Naive thymus-derived CD8-positive, alpha-beta T cell (primary cell): ENCODE measurements around the gene CTSZ. TPM values are rescaled to one million over a fixed set of nuclear protein-coding genes. Genes with fewer than 3 reads are reported as not detected.
A peak's percentile ranks its signal among the peaks of the same experiment; 100 is the strongest.

ENCODE experiments used
- ATAC-seq, 2 donors: fragments of 150-1000 bp; cut with Tn5 transposase in 1 of 2; sonication (Bioruptor Pico), chemical (Tn5 transposase) in 1 of 2; 1 replicate in 1 of 2; 2 replicates in 1 of 2; pipeline ENCODE4 v1.10.0; 2021; ENCODE audit warnings: mild to moderate bottlenecking in 2 of 2, moderate library complexity in 2 of 2
- POLR2A ChIA-PET: fragments of 350-600 bp; sonication (Branson Sonifier 250); formaldehyde crosslinking; loops from one replicate; lab custom pipeline; 2021; ENCODE audit warnings: antibody characterized with exemption; lab: Charles Lee
- DNase-seq, 10 donors: peaks; one replicate each; pipeline versions ENCODE4 v3.0.0 to v3.0.0-alpha.2; 2020 to 2022
- H3K27ac Mint-ChIP-seq, 10 donors: one replicate each; pipeline ENCODE4 v1.8.0; 2020 to 2022; ENCODE audit warnings: mild to moderate bottlenecking in 10 of 10, mixed read lengths in 10 of 10, moderate library complexity in 4 of 10, inconsistent platforms in 1 of 10
- H3K27me3 Mint-ChIP-seq, 5 donors: one replicate each; pipeline ENCODE4 v1.8.0; 2021 to 2022; ENCODE audit warnings: mixed read lengths in 5 of 5
- H3K36me3 Mint-ChIP-seq, 3 donors: one replicate each; pipeline ENCODE4 v1.8.0; 2020 to 2022; ENCODE audit warnings: mixed read lengths in 3 of 3, mild to moderate bottlenecking in 2 of 3, inconsistent platforms in 1 of 3
- H3K4me1 Mint-ChIP-seq, 4 donors: one replicate each; pipeline ENCODE4 v1.8.0; 2021 to 2022; ENCODE audit warnings: mixed read lengths in 4 of 4
- H3K4me3 Mint-ChIP-seq, 10 donors: one replicate each; pipeline ENCODE4 v1.8.0; 2020 to 2022; ENCODE audit warnings: mild to moderate bottlenecking in 10 of 10, mixed read lengths in 10 of 10, moderate library complexity in 6 of 10, inconsistent platforms in 1 of 10
- H3K9me3 Mint-ChIP-seq, 9 donors: one replicate each; pipeline ENCODE4 v1.8.0; 2020 to 2022; ENCODE audit warnings: mixed read lengths in 9 of 9, mild to moderate bottlenecking in 3 of 9, inconsistent platforms in 1 of 9, moderate library complexity in 1 of 9
- polyA plus RNA-seq, 3 donors: library from polyadenylated mRNA; unstranded; fragments of 300-500 nt; fragmentation: Illumina TruSeq; gene quantifications; one replicate each; pipeline ENCODE4 v1.2.3, GENCODE V29; 2021
- total RNA-seq, 8 experiments: library from RNA in 2 of 8; stranded (reverse) in 2 of 8; gene quantifications; one replicate each; pipeline ENCODE4 v1.2.3 and lab custom pipeline; 2021 to 2026

CTSZ gene
- total and polyA plus RNA-seq, 5 experiments from 2014 or later, result 0.60 to 19.1 (median 2.9) TPM

GRCh38 chr20:58993332-58994248 is 13.5 kb downstream of the CTSZ start:
- Mint-ChIP-seq H3K9me3 (no peaks in the 10 kb centered on the region), H3K4me1 (peaks cover 0 to 16% (median 3%) of the 10 kb centered on the region in 4 donors), H3K27ac (peak overlapping the region in 7 of 10 donors; percentile 19 to 69 (median 52)), H3K4me3 (no peak overlapping the region), H3K36me3 (peaks cover 0 to 90% (median 30%) of the 10 kb centered on the region in 3 donors), H3K27me3 (no peaks in the 10 kb centered on the region)
- no peak for DNase-seq
- ATAC-seq, result no peak
- POLR2A ChIA-PET, result interaction anchor here (1.2 kb wide), 1 partner anchor 39 kb away, joined by 5 read pairs; the partner anchor contains the start of gene ATP5F1E

- POLR2A ChIA-PET, result interaction anchor here (0.7 to 1.2 kb wide), 2 partner anchors 11 to 39 kb away, joined by 5 to 6 read pairs; partner anchors contain the start of gene ATP5F1E
- Mint-ChIP-seq H3K4me3 (no peak overlapping the region), H3K9me3 (no peaks in the 10 kb centered on the region), H3K27me3 (no peaks in the 10 kb centered on the region), H3K4me1 (peaks cover 0 to 18% (median 4%) of the 10 kb centered on the region in 4 donors), H3K27ac (peak overlapping the region in 3 of 10 donors; percentile 5 to 76 (median 51)), H3K36me3 (peaks cover 0 to 97% (median 31%) of the 10 kb centered on the region in 3 donors)
- ATAC-seq (no peak), DNase-seq (no peak)
Observed at GRCh38 chr20:58992911-58993310, 14.1 kb downstream of the CTSZ start.

GRCh38 chr20:58991715-58992114 is 15.3 kb downstream of the CTSZ start:
- POLR2A ChIA-PET, result no interaction called here
- H3K4me1 Mint-ChIP-seq, result peaks cover 0 to 18% (median 5%) of the 10 kb centered on the region in 4 donors
- no peak for ATAC-seq
- no peaks in the 10 kb centered on the region for H3K9me3 Mint-ChIP-seq
- H3K27ac Mint-ChIP-seq, result peak overlapping the region in 1 of 10 donors; percentile 67
- DNase-seq, result no peak
- H3K4me3 Mint-ChIP-seq, result no peak overlapping the region
- no peaks in the 10 kb centered on the region for H3K27me3 Mint-ChIP-seq
- H3K36me3 Mint-ChIP-seq, result peaks cover 0 to 98% (median 31%) of the 10 kb centered on the region in 3 donors

GRCh38 chr20:58990651-58991445 is 16.2 kb downstream of the CTSZ start:
- Mint-ChIP-seq H3K27me3 (no peaks in the 10 kb centered on the region), H3K36me3 (peaks cover 0 to 97% (median 31%) of the 10 kb centered on the region in 3 donors), H3K27ac (peak overlapping the region in 4 of 10 donors; percentile 4 to 80 (median 26)), H3K4me1 (peaks cover 0 to 21% (median 6%) of the 10 kb centered on the region in 4 donors), H3K4me3 (no peak overlapping the region), H3K9me3 (no peaks in the 10 kb centered on the region)
- ATAC-seq (no peak), DNase-seq (no peak)
- POLR2A ChIA-PET, result interaction anchor here (0.7 kb wide), 1 partner anchor 102 kb away, joined by 3 read pairs; no protein-coding TSS in a partner anchor

- peaks cover 0 to 84% (median 25%) of the 10 kb centered on the region in 3 donors for H3K36me3 Mint-ChIP-seq
- ATAC-seq (no peak), DNase-seq (no peak)
- peaks cover 7 to 26% (median 15%) of the 10 kb centered on the region in 4 donors for H3K4me1 Mint-ChIP-seq
- POLR2A ChIA-PET, result interaction anchor here (0.5 kb wide), 1 partner anchor 100 kb away, joined by 3 read pairs; no protein-coding TSS in a partner anchor
- H3K9me3 Mint-ChIP-seq, result no peaks in the 10 kb centered on the region
- no peaks in the 10 kb centered on the region for H3K27me3 Mint-ChIP-seq
- H3K4me3 Mint-ChIP-seq, result no peak overlapping the region
- peak overlapping the region in 2 of 10 donors; percentile 20 to 41 for H3K27ac Mint-ChIP-seq
Observed at GRCh38 chr20:58989196-58989595, 17.9 kb downstream of the CTSZ start.

- ATAC-seq (no peak), DNase-seq (no peak)
- POLR2A ChIA-PET, result interaction anchor here (0.5 kb wide), 1 partner anchor 99 kb away, joined by 3 read pairs; no protein-coding TSS in a partner anchor
- no peak overlapping the region for H3K4me3 Mint-ChIP-seq
- no peaks in the 10 kb centered on the region for H3K27me3 Mint-ChIP-seq
- H3K36me3 Mint-ChIP-seq, result peaks cover 0 to 77% (median 20%) of the 10 kb centered on the region in 3 donors
- H3K4me1 Mint-ChIP-seq, result peaks cover 13 to 27% (median 20%) of the 10 kb centered on the region in 4 donors
- no peaks in the 10 kb centered on the region for H3K9me3 Mint-ChIP-seq
- H3K27ac Mint-ChIP-seq, result peak overlapping the region in 1 of 10 donors; percentile 27
Observed at GRCh38 chr20:58988565-58988882, 18.5 kb downstream of the CTSZ start.

- DNase-seq (no peak), ATAC-seq (no peak)
- Mint-ChIP-seq H3K4me1 (peaks cover 15 to 30% (median 22%) of the 10 kb centered on the region in 4 donors), H3K36me3 (peaks cover 0 to 72% (median 20%) of the 10 kb centered on the region in 3 donors), H3K27me3 (no peaks in the 10 kb centered on the region), H3K4me3 (no peak overlapping the region), H3K27ac (peak overlapping the region in 3 of 10 donors; percentile 37 to 47 (median 40)), H3K9me3 (no peaks in the 10 kb centered on the region)
- POLR2A ChIA-PET, result no interaction called here
Observed at GRCh38 chr20:58987790-58988564, 19.1 kb downstream of the CTSZ start.

GRCh38 chr20:58986968-58987517 is 20.0 kb downstream of the CTSZ start:
- DNase-seq (no peak), ATAC-seq (no peak)
- no peak overlapping the region for H3K4me3 Mint-ChIP-seq
- H3K27me3 Mint-ChIP-seq, result no peaks in the 10 kb centered on the region
- peaks cover 23 to 39% (median 31%) of the 10 kb centered on the region in 4 donors for H3K4me1 Mint-ChIP-seq
- POLR2A ChIA-PET, result no interaction called here
- H3K9me3 Mint-ChIP-seq, result no peaks in the 10 kb centered on the region
- peak overlapping the region in 8 of 10 donors; percentile 2 to 75 (median 27) for H3K27ac Mint-ChIP-seq
- H3K36me3 Mint-ChIP-seq, result peaks cover 0 to 63% (median 17%) of the 10 kb centered on the region in 3 donors

GRCh38 chr20:58986286-58986967 is 20.6 kb downstream of the CTSZ start:
- Mint-ChIP-seq H3K27me3 (peaks cover 0 to 1% (median 0%) of the 10 kb centered on the region in 5 donors), H3K4me1 (peaks cover 25 to 42% (median 32%) of the 10 kb centered on the region in 4 donors), H3K36me3 (peaks cover 0 to 57% (median 13%) of the 10 kb centered on the region in 3 donors), H3K9me3 (no peaks in the 10 kb centered on the region), H3K27ac (peak overlapping the region in 6 of 10 donors; percentile 8 to 72 (median 32)), H3K4me3 (no peak overlapping the region)
- ATAC-seq (no peak), DNase-seq (no peak)
- POLR2A ChIA-PET, result no interaction called here

GRCh38 chr20:58985656-58986055 is 21.4 kb downstream of the CTSZ start:
- POLR2A ChIA-PET, result no interaction called here
- H3K27ac Mint-ChIP-seq, result peak overlapping the region in 5 of 10 donors; percentile 3 to 56 (median 31)
- peaks cover 25 to 42% (median 32%) of the 10 kb centered on the region in 4 donors for H3K4me1 Mint-ChIP-seq
- H3K27me3 Mint-ChIP-seq, result peaks cover 0 to 1% (median 0%) of the 10 kb centered on the region in 5 donors
- H3K4me3 Mint-ChIP-seq, result no peak overlapping the region
- no peaks in the 10 kb centered on the region for H3K9me3 Mint-ChIP-seq
- H3K36me3 Mint-ChIP-seq, result peaks cover 0 to 49% (median 13%) of the 10 kb centered on the region in 3 donors
- ATAC-seq (no peak), DNase-seq (no peak)

- H3K4me3 Mint-ChIP-seq, result peak overlapping the region in 5 of 10 donors; percentile 2 to 22 (median 11)
- H3K36me3 Mint-ChIP-seq, result peaks cover 0 to 41% (median 10%) of the 10 kb centered on the region in 3 donors
- POLR2A ChIA-PET, result interaction anchor here (1.3 to 2.8 kb wide), 2 partner anchors 47 to 95 kb away, joined by 4 to 12 read pairs; partner anchors contain the start of gene ATP5F1E
- H3K9me3 Mint-ChIP-seq, result no peaks in the 10 kb centered on the region
- DNase-seq, result no peak
- peaks cover 25 to 44% (median 33%) of the 10 kb centered on the region in 4 donors for H3K4me1 Mint-ChIP-seq
- H3K27me3 Mint-ChIP-seq, result peaks cover 0 to 1% (median 0%) of the 10 kb centered on the region in 5 donors
- no peak for ATAC-seq
- peak overlapping the region in 8 of 10 donors; percentile 4 to 79 (median 41) for H3K27ac Mint-ChIP-seq
Observed at GRCh38 chr20:58984691-58985090, 22.4 kb downstream of the CTSZ start.
